Cerebellar cortex (tissue), 1 donor: ENCODE data around the gene TRIP11.
"Not testable (repeated sequence)": the region's sequence is repeated elsewhere in the genome, so short reads cannot be mapped to it uniquely, and the experiment has no call there.

Source experiments
- DNase-seq: peaks from one replicate; pipeline ENCODE4 v3.0.0-alpha.2; 2015; ENCODE audit warnings: low spot score

Gene TRIP11

DNA sequence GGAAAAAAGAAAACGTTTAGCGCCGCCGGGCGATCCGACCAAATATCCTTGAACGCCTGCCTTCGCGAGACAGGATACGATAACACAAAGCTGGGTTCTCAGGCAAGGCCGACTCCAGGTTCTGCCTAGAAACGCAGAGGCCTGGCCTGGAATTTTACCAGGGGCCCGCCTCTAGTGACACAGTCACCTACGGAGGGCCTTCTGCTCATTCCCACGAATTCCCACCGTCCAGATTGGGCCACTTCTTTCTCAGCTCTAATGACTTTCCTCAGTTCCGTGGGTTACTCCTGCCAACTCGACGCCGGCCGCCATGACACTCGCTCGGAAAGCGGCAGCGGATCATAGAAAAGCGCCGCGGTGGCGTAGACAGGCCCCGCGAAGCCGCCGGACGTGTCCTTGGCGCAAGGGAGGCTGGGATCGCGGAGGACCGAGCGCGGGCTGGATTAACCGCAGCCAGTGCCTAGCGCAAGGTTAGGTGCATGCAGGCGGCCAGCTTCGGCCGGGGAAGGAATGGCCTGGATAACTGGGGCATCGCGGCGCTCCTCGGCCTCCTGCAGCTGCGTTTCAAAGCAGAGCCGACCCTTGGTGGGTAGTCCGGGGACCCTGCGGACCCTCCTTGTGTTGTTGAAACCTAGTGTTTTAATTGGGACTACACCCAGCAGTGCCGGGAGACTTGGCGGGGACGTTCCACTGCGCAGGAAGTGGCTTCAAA, at the start of gene TRIP11:
Gene TRIP11, minus strand, starts transcription at position 341 of the 712 bp plus-strand sequence. CDS start 374 bp downstream, outside the sequence.
- DNase-seq = peak; percentile 91

DNA sequence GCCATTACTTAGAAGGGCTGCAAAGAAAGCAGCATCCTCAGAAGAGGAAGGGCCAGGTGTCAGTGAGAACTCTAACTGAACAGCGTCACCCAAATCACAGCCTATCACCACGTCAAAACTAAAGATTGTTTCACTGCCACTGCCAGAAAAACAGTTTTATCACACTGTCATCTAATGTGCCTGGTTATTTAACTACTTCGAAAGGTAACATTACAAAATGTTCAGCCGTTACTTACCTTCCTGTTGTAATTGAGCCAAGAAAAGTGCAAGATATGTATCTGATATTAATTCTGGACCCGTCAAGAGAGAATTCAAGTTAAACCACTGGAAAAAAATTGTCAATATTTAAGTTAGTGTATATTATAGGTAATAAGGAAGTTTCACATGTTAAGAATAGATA, 48.6 kb upstream of the TRIP11 start:
- DNase-seq = no peak

DNA sequence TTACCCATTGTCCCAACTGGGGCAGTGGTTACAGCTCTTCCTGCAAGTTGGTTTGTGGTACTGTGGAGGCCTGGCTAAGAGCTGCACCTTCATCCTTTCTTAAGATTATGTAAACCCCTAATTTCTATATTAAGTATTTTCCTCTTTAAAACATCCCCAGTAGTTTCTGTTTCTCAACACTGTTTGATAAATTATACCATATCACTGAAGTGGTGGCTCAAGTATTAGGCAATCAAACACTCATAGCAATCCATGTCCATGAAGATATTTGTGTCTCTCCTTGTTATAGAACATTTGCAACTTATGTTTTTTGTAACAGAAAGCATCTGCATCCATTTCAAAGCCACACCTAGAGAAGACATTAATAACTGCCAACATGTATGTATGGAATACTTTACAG, 34.7 kb upstream of the TRIP11 start:
- no peak for DNase-seq

DNA sequence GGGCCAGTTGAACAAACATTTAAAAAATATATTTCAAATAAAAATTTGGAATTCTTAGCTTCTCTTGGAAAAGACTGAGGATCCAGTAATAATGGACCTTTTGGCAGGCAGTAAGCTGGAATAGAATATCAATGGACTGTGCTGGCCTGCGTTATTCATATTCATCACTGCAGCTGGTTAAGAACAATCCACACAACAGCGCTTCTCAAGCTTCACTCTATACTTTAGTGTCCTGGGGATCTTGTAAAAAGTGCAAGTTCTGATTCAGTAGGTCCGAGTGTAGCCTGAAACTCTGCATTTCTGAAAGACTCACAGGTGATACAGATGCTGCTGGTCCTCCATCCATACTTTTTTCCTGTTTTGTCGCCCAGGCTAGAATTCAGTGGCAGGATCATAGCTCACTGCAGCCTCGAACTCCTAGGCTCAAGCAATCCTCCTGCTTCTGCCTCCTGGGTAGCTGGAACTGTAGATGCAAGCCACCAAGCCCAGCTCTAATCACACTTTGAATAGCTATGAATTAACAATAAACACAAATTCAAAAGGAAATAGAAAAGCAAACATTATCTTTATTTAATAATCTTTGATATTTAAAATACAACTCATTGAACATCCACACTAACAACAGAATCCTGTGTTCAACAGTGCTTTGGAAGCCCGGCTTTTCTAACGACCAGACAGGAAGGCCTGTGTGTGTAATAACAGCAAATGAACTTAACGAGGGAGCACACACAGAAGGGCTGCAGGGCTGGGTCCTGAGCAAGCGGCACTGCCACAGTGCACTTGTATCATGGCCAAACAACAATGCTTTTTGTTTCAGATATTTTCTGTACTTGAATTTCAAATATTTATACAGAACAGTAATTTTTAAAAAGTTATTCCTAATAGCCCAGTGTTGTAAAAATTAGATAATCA, 18.4 kb upstream of the TRIP11 start:
- no peak for DNase-seq

DNA sequence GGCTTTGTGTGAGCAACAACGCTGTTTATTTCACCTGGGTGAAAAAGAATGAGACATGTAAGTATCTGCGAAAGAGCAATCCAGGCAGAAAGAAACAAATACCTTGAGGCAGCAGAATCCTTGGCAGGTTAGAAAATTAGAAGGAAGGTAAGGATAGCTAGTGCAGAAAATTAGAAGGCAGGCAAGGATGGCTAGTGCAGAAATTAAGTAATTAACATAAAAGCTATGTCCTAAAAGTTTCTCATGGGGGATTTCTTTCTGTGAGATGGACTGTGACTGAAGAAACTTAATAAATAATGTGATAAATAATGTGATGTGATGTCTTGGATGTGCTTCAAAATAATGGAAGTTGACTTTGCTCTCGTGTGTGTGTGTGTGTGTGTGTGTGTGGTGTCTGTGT, 9.9 kb upstream of the TRIP11 start:
- no peak for DNase-seq

DNA sequence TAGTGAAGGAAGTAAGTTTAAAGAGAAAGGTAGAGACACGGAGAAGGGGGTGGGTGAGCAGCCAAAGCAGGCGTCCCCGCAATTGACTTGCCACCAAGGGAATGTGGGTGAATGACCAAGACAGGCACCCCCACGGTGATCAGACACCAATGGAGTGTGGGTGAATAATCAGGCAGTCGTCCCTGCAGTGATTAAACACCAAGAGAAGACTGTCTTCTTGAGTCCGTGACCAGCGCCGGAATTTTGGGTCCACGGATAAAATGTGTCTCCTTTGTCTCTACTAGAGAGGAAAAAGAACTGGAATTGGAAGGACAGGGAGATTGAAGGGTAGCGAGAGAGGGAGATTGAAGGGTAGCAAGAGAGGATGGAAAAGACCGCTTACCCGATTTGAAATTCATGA, 9.4 kb upstream of the TRIP11 start:
- DNase-seq = not testable (repeated sequence)

DNA sequence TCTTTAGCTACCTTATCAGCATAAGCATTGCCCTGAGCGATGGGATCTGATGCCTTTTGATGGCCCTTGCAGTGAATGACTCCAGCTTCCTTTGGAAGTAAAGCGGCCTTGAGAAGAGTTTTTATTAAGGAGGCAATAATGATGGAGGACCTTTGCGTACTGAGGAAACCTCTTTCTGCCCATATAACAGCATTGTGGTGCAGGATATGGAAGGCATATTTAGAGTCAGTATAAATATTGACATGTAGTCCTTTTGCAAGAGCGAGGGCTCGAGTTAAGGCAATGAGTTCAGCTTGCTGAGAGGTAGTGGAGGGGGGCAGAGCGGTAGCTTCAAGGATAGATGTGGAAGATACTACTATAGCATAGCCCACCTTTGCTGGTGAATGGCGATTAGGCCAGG, 6.0 kb upstream of the TRIP11 start:
- not testable (repeated sequence) for DNase-seq

DNA sequence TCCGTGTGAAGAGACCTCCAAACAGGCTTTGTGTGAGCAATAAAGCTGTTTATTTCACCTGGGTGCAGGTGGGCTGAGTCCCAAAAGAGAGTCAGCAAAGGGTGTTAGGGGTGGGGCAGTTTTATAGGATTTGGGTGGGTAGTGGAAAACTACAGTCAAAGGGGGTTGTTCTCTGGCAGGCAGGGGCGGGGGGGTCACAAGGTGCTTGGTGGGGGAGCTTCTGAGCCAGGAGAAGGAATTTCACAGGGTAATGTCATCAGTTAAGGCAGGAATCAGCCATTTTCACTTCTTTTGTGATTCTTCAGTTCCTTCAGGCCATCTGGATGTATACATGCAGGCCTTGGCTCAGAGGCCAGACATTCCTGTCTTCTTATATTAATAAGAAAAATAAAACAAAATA, 1.9 kb upstream of the TRIP11 start:
- not testable (repeated sequence) for DNase-seq

DNA sequence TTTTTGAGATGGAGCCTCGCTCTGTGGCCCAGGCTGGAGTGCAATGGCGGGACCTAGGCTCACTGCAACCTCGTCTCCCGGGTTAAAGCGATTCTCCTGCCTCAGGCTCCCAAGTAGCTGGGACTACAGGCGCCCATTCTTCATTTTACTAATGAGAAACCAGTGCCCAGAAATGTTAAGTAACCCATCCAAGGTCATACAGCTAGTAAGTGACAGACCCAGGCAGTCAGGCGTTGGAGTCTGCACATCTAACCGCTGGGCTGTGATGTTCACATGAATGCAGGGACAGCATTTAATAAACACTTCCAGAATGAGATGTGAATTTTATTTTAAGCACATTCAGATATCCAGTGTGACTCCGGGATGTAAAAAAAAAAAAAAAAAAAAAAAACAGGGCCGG, 1.3 kb upstream of the TRIP11 start:
- no peak for DNase-seq

DNA sequence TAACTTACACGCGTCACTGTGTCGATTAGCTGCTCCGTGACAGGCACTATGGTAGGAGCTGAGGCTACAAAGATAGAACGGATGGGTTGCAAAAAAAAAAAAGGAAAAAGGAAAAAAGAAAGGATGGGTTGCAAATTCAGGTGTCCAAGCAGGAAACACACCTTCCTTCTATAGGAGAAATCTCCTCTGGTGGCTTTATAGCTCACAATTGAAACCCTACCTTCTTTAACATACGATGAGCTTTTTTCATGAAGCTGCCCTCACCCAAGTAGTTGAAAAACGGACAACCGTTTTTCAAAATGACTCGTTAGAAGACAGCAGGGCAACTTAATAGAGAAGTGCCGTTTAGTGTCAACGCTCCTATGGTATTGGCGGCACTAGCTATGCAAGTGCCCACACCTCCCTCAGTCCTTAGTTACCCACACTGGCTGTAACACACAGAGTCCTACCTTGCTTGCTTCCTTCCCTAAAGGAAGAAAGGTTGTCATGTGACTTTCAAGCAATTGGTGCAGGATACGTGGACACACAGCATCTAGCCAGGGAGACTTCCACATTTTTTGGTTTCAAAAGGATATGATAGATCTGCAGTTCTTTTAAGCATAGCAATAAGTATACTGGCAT, 682 bp upstream of the TRIP11 start:
- peak; percentile 88 for DNase-seq

DNA sequence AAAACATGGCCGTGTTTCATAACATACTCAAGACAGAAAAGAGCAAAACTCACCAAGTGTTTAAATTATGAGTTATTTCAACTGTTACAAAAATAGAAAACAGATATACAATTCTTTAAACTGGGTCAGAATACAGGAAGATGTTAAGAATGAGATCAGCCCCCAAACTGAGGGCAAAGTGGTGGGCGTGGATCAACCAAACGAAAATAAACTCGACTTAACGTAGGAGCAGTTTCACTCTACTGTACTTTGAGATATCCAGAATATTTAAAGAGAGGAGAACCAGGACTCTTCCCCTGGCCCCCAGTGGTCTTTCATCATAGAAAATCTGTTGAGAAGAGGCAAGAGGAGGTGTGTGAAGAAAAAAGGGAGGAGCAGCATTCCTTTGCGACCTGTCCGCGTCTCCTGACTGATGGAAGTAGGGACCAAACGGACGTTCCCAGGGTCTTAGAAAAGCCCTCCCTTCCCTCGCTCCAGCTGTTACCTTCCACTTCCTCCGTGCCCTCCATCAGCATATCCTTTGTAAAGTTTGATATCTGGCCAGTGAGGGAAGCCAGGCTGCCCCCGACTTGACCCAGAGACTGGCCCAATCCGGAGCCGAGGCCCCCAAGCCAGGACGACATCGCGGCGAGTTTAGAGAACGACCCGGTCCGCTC, 668 bp downstream of the TRIP11 start:
- peak; percentile 79 for DNase-seq

DNA sequence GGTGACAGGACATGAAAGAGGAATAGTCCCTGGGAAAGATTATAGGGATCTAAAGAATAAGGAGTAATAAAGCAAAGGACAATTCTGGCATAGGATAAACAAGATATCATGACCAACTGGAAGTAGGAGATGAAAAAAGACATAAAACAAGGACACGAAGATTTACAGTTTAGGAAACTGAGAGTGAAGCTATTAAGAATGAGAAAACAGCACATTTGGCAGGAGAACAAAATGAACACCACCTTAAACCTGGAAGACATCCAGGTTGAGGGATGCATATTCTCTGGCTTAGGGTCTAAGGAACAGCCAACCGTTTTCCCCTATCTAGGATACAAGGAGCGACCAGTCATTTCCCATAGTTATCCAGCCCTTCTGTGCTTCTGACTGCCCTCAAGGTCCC, 1.9 kb downstream of the TRIP11 start:
- no peak for DNase-seq

DNA sequence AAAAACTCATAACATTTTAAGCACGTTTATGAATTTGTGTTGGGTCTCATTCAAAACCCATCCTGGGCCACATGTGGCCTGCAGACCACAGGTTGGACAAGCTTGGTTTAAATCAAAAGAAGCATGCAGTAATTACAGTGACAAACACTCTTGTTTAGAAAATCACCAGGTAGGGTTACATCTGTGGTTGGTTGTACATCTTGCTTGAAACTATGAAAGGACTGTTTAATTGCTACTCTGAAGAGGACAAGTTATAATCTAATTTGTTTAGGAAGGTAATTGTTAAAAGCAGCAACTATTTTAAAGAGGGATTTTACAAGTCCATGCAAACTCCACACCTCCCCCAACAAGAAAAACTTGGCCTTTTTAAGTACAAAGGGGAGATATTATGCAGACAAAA, 4.0 kb downstream of the TRIP11 start:
- DNase-seq = no peak

DNA sequence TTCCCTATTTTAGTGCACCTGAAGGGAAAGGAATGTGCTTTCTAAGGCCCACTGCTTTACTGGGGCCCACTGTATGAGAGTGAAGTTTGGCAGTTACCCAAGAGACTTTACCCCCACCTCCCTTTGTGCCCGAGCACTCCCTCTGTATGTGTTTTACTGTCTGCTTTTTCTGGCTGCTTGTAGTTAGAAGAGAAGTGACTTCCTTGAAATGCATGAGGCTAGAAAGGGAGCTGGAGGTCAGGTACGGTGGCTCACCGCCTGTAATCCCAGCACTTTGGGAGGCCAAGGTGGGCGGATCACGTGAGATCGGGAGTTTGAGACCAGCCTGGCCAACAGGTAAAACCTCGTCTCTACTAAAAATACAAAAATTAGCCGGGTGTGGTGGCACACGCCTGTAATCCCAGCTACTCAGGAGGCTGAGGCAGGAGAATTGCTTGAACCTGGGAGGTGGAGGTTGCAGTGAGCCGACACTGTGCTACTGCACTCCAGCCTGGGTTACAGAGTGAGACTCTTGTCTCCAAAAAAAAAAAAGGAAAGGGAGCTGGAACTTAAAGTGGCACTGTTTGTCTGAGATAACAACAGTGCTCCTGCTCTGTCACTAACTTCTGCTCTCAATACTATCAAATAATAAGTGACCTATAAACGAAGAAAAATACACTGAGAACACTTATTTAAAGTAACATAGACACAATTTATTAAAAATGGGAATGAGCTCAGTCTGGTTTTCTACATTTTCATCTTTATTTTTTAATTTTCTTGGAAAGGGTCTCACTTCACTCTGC, 5.8 kb downstream of the TRIP11 start:
- DNase-seq = no peak

DNA sequence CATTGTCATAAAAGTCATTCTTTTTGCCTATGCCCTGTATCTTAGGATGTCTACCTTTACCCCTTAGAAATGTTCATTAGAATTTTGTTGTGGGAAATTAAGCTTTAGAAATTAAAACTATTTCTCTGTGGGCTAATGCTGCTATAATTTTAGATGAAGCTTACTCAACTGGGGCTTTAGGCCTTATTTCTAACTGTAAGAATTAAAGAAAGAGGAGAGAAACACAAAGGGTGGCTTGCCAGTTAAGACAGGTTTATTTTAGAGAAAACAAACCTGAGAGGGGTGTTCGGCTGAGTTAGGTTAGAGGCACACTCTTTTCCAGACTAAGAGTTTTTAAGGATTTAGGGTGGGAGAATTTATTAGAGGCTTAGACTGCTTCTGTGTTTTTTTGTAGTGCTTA, 6.4 kb downstream of the TRIP11 start:
- DNase-seq = no peak

DNA sequence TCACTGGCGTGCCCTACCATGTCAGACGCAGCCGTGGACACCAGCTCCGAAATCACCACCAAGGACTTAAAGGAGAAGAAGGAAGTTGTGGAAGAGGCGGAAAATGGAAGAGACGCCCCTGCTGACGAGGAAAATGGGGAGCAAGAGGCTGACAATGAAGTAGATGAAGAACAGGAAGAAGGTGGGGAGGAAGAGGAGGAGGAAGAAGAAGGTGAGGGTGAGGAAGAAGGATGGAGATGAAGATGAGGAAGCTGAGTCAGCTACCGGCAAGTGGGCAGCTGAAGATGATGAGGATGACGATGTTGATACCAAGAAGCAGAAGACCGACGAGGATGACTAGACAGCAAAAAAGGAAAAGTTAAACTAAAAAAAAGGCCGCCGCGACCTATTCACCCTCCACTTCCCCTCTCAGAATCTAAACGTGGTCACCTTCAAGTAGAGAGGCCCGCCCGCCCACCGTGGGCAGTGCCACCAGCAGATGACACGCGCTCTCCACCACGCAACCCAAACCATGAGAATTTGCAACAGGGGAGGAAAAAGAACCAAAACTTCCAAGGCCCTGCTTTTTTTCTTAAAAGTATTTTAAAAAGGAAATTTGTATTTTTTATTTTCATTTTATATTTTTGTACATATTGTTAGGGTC, 13.2 kb downstream of the TRIP11 start:
- DNase-seq = no peak

DNA sequence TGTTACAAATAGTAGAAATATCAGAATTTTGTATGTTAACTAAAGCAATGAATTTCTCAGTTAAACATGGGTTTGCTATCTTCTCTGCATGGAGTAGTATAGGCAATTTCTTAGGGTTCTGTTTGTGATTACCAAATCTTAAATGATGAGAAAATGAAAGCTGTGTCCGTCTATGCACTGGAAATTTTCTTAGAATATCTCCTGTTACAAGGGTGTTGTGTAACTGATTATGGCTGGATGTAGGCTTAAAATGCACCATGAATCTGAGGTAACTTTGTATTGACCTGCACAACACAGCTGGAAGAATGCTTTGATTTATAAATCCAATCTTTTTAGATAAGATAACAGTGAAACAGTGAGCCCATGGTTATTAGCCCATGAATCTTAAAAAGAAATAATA, 17.8 kb downstream of the TRIP11 start:
- DNase-seq = no peak

DNA sequence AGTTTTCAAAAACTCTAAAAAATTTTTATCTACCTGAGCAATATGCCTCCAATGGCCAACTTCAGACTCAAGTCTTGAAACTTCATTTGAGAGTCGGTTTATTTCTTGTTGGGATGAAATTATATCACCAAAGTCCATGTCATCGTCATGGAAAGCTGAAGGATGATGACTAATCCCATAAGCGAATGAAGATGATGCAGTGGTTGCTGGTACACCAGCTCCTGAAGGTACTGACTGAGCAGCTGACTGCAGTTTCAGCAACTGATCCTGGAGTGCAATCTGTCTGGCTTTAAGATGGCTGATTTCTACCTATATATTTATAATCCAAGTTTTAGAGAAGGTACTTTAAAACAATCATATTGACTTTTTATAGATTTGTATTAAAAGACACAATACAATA, 18.3 kb downstream of the TRIP11 start:
- DNase-seq = no peak

DNA sequence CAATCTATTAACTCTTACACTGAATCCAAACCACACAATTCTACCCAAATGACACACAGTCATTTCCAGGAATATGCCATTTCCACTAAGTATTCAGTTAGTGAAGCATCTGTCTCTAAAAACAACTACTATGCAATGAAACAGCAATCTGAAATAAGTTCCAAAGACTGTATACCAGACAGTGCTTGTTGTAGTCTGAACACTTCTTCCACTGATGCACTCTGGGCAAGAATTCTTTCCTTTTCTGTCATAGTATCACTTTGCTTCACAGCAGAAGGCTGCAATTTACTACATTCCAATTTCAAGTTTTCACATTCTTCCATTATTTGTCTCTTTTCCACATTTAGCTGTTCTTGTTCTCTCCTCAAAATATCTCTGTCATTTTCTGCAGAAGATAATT, 25.8 kb downstream of the TRIP11 start:
- DNase-seq = no peak

DNA sequence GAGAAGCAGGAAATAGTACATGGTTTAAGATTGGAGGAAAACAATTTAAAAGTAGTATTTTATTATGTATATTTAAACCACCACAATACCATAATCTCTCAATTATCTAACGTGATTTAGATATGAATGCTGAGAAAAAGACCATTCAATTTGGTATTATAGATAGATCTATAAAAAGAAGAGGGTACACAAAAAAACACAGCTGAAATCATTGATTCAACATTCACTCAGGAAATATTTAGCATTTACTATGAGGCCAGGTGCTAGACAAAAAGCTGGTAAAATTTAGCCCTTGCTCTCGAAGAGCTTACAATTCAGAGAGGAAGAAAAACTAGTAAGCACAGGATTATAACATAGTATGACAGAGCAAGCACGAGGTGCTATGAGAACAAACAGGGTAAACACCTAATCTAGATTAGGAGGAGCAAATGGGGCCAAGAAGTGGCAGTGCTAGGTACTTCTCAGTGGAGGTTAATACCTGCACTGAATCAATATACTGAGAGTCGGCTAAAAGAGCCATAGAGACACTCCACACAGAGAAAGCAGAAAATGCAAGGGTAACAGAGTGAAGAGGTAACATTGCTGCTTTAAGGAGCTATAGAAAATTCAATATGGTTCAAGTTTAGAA, 27.6 kb downstream of the TRIP11 start:
- DNase-seq = no peak

DNA sequence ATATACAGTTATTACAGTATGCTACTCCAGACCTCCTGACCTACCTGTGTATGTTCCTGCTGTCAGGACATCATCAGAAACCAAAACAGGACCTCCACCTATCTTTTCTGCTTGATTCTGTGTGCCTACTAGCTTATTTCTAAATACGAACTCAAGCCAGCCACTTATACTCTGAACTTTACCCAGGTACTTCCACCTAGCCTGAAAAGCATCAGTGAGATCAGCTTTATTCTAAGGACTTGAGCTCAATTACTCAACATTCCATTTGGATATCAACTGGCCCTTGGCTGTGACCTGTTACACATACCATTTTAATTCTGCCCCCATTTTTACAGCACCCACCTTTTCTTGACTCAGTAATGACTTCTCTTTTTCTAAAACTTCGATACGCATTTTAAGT, 29.2 kb downstream of the TRIP11 start:
- no peak for DNase-seq
